Fibroblast of mammary gland (primary cell): ENCODE measurements around the gene CRLF1.

Experiments
- DNase-seq: peaks from one replicate; pipeline ENCODE4 v3.0.0-alpha.2; 2010; ENCODE audit warnings: low read depth
- H3K4me3 ChIP-seq: 2 replicates; pipeline ENCODE4 v1.5.1; 2011; ENCODE audit warnings: low read depth, mild to moderate bottlenecking, low read length, moderate library complexity; ENCODE audit not compliant: control insufficient read depth
- CTCF ChIP-seq: conservative IDR thresholded peaks from 2 replicates; pipeline ENCODE4 v1.5.1; 2011; ENCODE audit warnings: low read depth, low read length, inconsistent platforms; ENCODE audit not compliant: control insufficient read depth, insufficient read depth

CRLF1 gene

DNA sequence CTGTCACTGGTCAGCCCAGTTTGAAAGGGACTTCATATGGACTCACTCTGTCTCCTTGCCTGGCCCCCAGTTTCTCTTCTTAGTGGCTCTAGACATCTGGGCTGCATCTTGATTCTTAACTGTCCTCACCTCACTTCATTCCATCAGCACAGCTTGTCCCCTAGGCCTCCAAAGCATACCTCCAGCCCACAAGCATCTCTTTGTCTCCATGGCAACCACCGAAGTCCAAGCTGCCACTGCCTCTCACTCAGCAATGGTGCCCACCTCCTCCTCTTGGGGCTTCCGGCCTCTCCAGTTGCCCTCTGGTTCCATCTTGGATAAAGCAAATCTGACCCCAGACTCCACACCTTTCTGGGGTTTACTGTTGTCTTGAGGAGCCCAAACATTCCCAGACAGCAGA lies 20.3 kb upstream of the CRLF1 start:
- no peak for TF ChIP-seq CTCF
- DNase-seq, result no peak
- H3K4me3 ChIP-seq, result no peak overlapping the region

GRCh38 chr19:18620902-18621301 lies 14.3 kb upstream of the CRLF1 start:
- no peak for TF ChIP-seq CTCF
- no peak for DNase-seq
- H3K4me3 ChIP-seq, result no peak overlapping the region

- no peak for TF ChIP-seq CTCF
These were observed 13.7 kb upstream of the CRLF1 start for GRCh38 chr19:18620311-18620710.

GRCh38 chr19:18618236-18618635 lies 11.6 kb upstream of the CRLF1 start:
- H3K4me3 ChIP-seq, result no peak overlapping the region
- TF ChIP-seq CTCF, result no peak
- DNase-seq, result no peak

More at GRCh38 chr19:18620311-18620710, 13.7 kb upstream of the CRLF1 start:
- H3K4me3 ChIP-seq, result no peak overlapping the region
- DNase-seq, result no peak

DNA sequence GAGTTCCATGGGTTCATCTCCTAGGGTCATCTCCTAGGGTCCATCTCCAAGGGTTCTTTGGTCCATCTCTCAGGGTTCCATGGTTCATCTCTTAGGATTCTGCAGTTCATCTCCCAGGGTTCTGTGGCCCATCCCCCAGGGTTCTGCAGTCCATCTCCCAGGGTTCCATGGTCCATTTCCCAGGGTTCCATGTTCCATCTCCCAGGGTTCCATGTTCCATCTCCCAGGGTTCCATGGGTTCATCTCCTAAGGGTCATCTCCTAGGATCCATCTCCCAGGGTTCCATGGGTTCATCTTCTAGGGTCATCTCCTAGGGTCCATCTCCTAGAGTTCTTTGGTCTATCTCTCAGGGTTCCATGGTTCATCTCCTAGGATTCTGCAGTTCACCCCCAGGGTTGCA lies 11.0 kb upstream of the CRLF1 start:
- no peak overlapping the region for H3K4me3 ChIP-seq
- TF ChIP-seq CTCF, result no peak
- no peak for DNase-seq

DNA sequence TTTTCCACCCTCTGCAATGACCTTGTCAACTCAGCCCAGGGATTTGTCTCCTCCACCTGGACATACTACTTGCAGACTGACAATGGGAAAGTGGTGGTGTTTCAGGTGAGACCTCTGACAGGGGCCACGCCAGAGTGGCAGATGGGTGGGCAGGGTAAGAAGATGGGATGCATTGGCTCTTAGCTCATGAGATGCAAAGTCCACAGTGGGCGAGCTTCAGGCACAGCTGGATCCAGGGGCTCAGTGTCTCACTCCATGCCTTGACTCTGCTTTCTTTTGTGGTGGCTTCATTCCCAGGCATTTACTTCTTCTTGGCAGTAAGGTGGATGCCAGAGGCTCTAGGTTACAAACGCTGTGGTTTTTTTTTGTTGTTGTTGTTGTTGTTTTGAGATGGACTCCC lies 9.4 kb upstream of the CRLF1 start:
- TF ChIP-seq CTCF, result no peak
- DNase-seq, result no peak
- H3K4me3 ChIP-seq, result no peak overlapping the region

GRCh38 chr19:18613589-18614234 lies 7.1 kb upstream of the CRLF1 start:
- no peak overlapping the region for H3K4me3 ChIP-seq
- TF ChIP-seq CTCF, result no peak
- no peak for DNase-seq
